H1 (cell line): ENCODE results near the gene MRFAP1. TPM values are rescaled to one million over a fixed set of nuclear protein-coding genes. Genes with fewer than 3 reads are reported as not detected.
A peak's percentile ranks its signal among the peaks of the same experiment; 100 is the strongest.
"Not testable (repeated sequence)": the region's sequence is repeated elsewhere in the genome, so short reads cannot be mapped to it uniquely, and the experiment has no call there.

Source experiments
- CTCF ChIA-PET: fragments of 300-600 bp; sonication (Branson Sonifier 250); formaldehyde crosslinking; loops from one replicate; lab custom pipeline; 2021; ENCODE audit not compliant: partially characterized antibody; lab: Charles Lee
- POLR2A ChIA-PET: fragments of 300-600 bp; sonication (Branson Sonifier 250); formaldehyde crosslinking; loops from one replicate; lab custom pipeline; 2021; ENCODE audit warnings: inconsistent platforms; ENCODE audit not compliant: partially characterized antibody; lab: Charles Lee
- DNase-seq, 2 experiments: peaks; one replicate each; pipeline versions ENCODE4 v3.0.0 to v3.0.0-alpha.2; 2010 to 2022; ENCODE audit warnings: low spot score in 2 of 2, low read depth in 1 of 2, mixed read lengths in 1 of 2
- FAIRE-seq: peaks from 2 replicates; lab custom pipeline; 2011; peaks lifted over from hg19 to GRCh38; lab: Jason Lieb, UNC
- H2AFZ ChIP-seq: 2 replicates; pipeline ENCODE4 v1.8.1; 2012; ENCODE audit warnings: low read length, inconsistent platforms
- H2AK5ac ChIP-seq: 2 replicates; pipeline ENCODE4 v1.6.1; 2013; ENCODE audit warnings: low read depth, low read length
- H2BK120ac ChIP-seq: replicated peaks from 2 replicates; pipeline ENCODE3; 2013; ENCODE audit warnings: low read depth, low read length, inconsistent platforms
- H2BK12ac ChIP-seq: 2 replicates; pipeline ENCODE4 v1.6.1; 2013; ENCODE audit warnings: low read depth, low read length
- H2BK15ac ChIP-seq: 2 replicates; pipeline ENCODE4 v1.6.1; 2013; ENCODE audit warnings: low read length
- H2BK20ac ChIP-seq: 2 replicates; pipeline ENCODE4 v1.6.1; 2013; ENCODE audit warnings: low read length
- H2BK5ac ChIP-seq: 2 replicates; pipeline ENCODE4 v1.6.1; 2013; ENCODE audit warnings: low read depth, low read length
- H3K14ac ChIP-seq: 2 replicates; pipeline ENCODE4 v1.6.1; 2013; ENCODE audit warnings: inconsistent platforms; ENCODE audit not compliant: insufficient read length
- H3K18ac ChIP-seq: 2 replicates; pipeline ENCODE4 v1.6.1; 2013; ENCODE audit warnings: low read length; ENCODE audit errors: extremely low read depth
- H3K23ac ChIP-seq: 2 replicates; pipeline ENCODE4 v1.6.1; 2013; ENCODE audit warnings: inconsistent platforms; ENCODE audit not compliant: insufficient read length
- H3K23me2 ChIP-seq: 2 replicates; pipeline ENCODE4 v1.6.1; 2013; ENCODE audit warnings: low read depth, low read length
- H3K27ac ChIP-seq: 2 replicates; pipeline ENCODE4 v1.6.1; 2011; ENCODE audit warnings: low read depth, low read length, inconsistent platforms
- H3K27me3 ChIP-seq, 4 experiments: replicated peaks in 1 of 4; 1 replicate in 1 of 4; 2 replicates in 3 of 4; pipeline versions ENCODE4 v1.6.1 to v1.8.1; 2011 to 2013; ENCODE audit warnings: low read length in 3 of 4, mild to moderate bottlenecking in 3 of 4, inconsistent platforms in 2 of 4, mixed read lengths in 2 of 4, moderate library complexity in 1 of 4; ENCODE audit not compliant: control insufficient read depth in 3 of 4, insufficient read depth in 3 of 4; ENCODE audit errors: extremely low read depth in 1 of 4
- H3K36me3 ChIP-seq, 4 experiments: 2 replicates each; pipeline versions ENCODE4 v1.6.1 to v1.8.1; 2011 to 2013; ENCODE audit warnings: mild to moderate bottlenecking in 4 of 4, low read length in 3 of 4, moderate library complexity in 2 of 4, control low read depth in 1 of 4, inconsistent platforms in 1 of 4; ENCODE audit not compliant: insufficient read depth in 4 of 4, control insufficient read depth in 2 of 4
- H3K4ac ChIP-seq: replicated peaks from 2 replicates; pipeline ENCODE3; 2013; ENCODE audit warnings: low read length, low read depth, mixed read lengths, inconsistent platforms; ENCODE audit not compliant: insufficient read length
- H3K4me1 ChIP-seq, 4 experiments: replicated peaks in 1 of 4; 1 replicate in 1 of 4; 2 replicates in 3 of 4; pipeline versions ENCODE4 v1.6.1 to v1.8.1; 2011 to 2013; ENCODE audit warnings: low read length in 3 of 4, inconsistent platforms in 2 of 4, mixed read lengths in 1 of 4; ENCODE audit not compliant: insufficient read depth in 4 of 4, control insufficient read depth in 3 of 4
- H3K4me2 ChIP-seq, 2 experiments: 2 replicates each; pipeline versions ENCODE4 v1.6.1 to v1.8.1; 2011 to 2013; ENCODE audit warnings: low read depth in 2 of 2, low read length in 2 of 2, control low read depth in 1 of 2, inconsistent platforms in 1 of 2, mild to moderate bottlenecking in 1 of 2; ENCODE audit not compliant: insufficient read depth in 1 of 2
- H3K4me3 ChIP-seq, 4 experiments: fragments of 200-600, 300-600 bp in 1 of 4; sonication (generic), shearing (Covaris generic), sonication (Bioruptor Twin) in 1 of 4; 2 replicates each; pipeline versions ENCODE4 v1.5.1 to v1.8.1; 2011 to 2016; ENCODE audit warnings: low read length in 4 of 4, low read depth in 3 of 4, control low read depth in 2 of 4, inconsistent platforms in 2 of 4, mild to moderate bottlenecking in 2 of 4, mixed read lengths in 1 of 4, moderate library complexity in 1 of 4; ENCODE audit not compliant: insufficient read depth in 2 of 4; ENCODE audit errors: extremely low read depth in 1 of 4
- H3K56ac ChIP-seq: replicated peaks from 2 replicates; pipeline ENCODE3; 2013; ENCODE audit warnings: low read depth, mild to moderate bottlenecking, mixed read lengths, low read length, inconsistent platforms; ENCODE audit not compliant: insufficient read length
- H3K79me1 ChIP-seq: 2 replicates; pipeline ENCODE4 v1.6.1; 2013; ENCODE audit warnings: low read depth, low read length, control low read depth
- H3K79me2 ChIP-seq, 2 experiments: 2 replicates each; pipeline versions ENCODE4 v1.6.1 to v1.8.1; 2012 to 2013; ENCODE audit warnings: low read length in 2 of 2, mild to moderate bottlenecking in 2 of 2, inconsistent platforms in 1 of 2; ENCODE audit not compliant: insufficient read depth in 2 of 2, control insufficient read depth in 1 of 2
- H3K9ac ChIP-seq, 4 experiments: replicated peaks in 1 of 4; 1 replicate in 1 of 4; 2 replicates in 3 of 4; pipeline versions ENCODE4 v1.6.1 to v1.8.1; 2011 to 2013; ENCODE audit warnings: low read depth in 3 of 4, low read length in 3 of 4, control low read depth in 2 of 4, mild to moderate bottlenecking in 2 of 4, moderate library complexity in 2 of 4, inconsistent platforms in 1 of 4; ENCODE audit errors: extremely low read depth in 1 of 4
- H3K9me3 ChIP-seq, 2 experiments: 2 replicates each; pipeline versions ENCODE4 v1.6.1 to v1.8.1; 2012 to 2013; ENCODE audit warnings: mild to moderate bottlenecking in 2 of 2, moderate library complexity in 2 of 2, control low read depth in 1 of 2, inconsistent platforms in 1 of 2, low read depth in 1 of 2, low read length in 1 of 2, mixed read lengths in 1 of 2; ENCODE audit not compliant: insufficient read depth in 2 of 2
- H4K20me1 ChIP-seq, 2 experiments: replicated peaks in 1 of 2; 2 replicates each; pipeline versions ENCODE3 to v1.8.1; 2011 to 2013; ENCODE audit warnings: inconsistent platforms in 2 of 2, low read length in 2 of 2, mild to moderate bottlenecking in 1 of 2; ENCODE audit not compliant: insufficient read depth in 2 of 2, control insufficient read depth in 1 of 2
- H4K5ac ChIP-seq: 2 replicates; pipeline ENCODE4 v1.6.1; 2013; ENCODE audit warnings: low read length, low read depth, mixed read lengths, inconsistent platforms; ENCODE audit not compliant: insufficient read length
- H4K8ac ChIP-seq: 2 replicates; pipeline ENCODE4 v1.8.0; 2013; ENCODE audit warnings: mild to moderate bottlenecking, moderate library complexity, low read length, inconsistent platforms; ENCODE audit not compliant: insufficient read depth; ENCODE audit errors: extremely low read depth
- H4K91ac ChIP-seq: replicated peaks from 2 replicates; pipeline ENCODE3; 2013; ENCODE audit warnings: low read length, mixed read lengths, inconsistent platforms; ENCODE audit not compliant: insufficient read length
- WGBS, 2 experiments: shearing (Covaris generic) in 1 of 2; methylation state at CpG; one replicate each; pipeline versions ENCODE4 v1.1.6 to v1.1.7; 2013 to 2015; ENCODE audit warnings: low lambda C conversion rate in 2 of 2, mixed read lengths in 2 of 2, inconsistent platforms in 1 of 2, low coverage in 1 of 2, missing lambda C conversion rate in 1 of 2; ENCODE audit not compliant: insufficient replicate concordance in 2 of 2, insufficient coverage in 1 of 2, insufficient read length in 1 of 2; ENCODE audit errors: extremely low coverage in 1 of 2, missing lambda C conversion rate in 1 of 2; 5-methylcytosine and 5-hydroxymethylcytosine counted together
- polyA plus RNA-seq, 7 experiments: library from polyadenylated mRNA; depleted of rRNA in 3 of 7; stranded (reverse) in 5 of 7; unstranded in 2 of 7; fragments of >200 nt in 5 of 7; fragments of 200-250 nt in 2 of 7; gene quantifications; 1 replicate in 5 of 7; 2 replicates in 1 of 7; 4 replicates in 1 of 7; pipeline versions ENCODE4 v1.2.1 to v1.2.3, GENCODE V29; 2011 to 2013; ENCODE audit warnings: missing spikeins in 2 of 7, mixed read lengths in 2 of 7
- total RNA-seq: library from RNA; stranded (reverse); fragmentation: NEBNext Ultra II Directional; extraction: Animal tissue kit (Norgen Biotek cat#: 25700); gene quantifications from 2 replicates; pipeline ENCODE4 v1.2.1, GENCODE V29; 2021

Gene MRFAP1
- total and polyA plus RNA-seq, 2 of the 8 experiments (the other 6 are each of a cell fraction or from before 2014, with no cell fraction given), result 108 to 307 TPM

GRCh38 chr4:6672541-6673190 lies 32.2 kb downstream of the MRFAP1 start:
- not testable (repeated sequence) for H3K4me3 ChIP-seq
- H3K4me2 ChIP-seq, result peak overlapping the region in 1 of 2 experiments; percentile 92; a peak in 1 of 4 replicates

More at GRCh38 chr4:6672541-6673190, 32.2 kb downstream of the MRFAP1 start:
- not testable (repeated sequence) for H2BK15ac ChIP-seq, H2BK120ac ChIP-seq, H3K27ac ChIP-seq, H3K9ac ChIP-seq, H3K23ac ChIP-seq, H4K8ac ChIP-seq, DNase-seq, H4K91ac ChIP-seq, H2AK5ac ChIP-seq, H3K4me1 ChIP-seq, H2AFZ ChIP-seq, H4K5ac ChIP-seq, H2BK12ac ChIP-seq, FAIRE-seq, H3K14ac ChIP-seq, H3K18ac ChIP-seq, H3K23me2 ChIP-seq, H2BK5ac ChIP-seq, H3K4ac ChIP-seq, H3K56ac ChIP-seq, H2BK20ac ChIP-seq, H3K27me3 ChIP-seq, H3K9me3 ChIP-seq
- Histone ChIP-seq H3K36me3 (peaks cover 8 to 15% (median 11%) of the 10 kb centered on the region in 4 experiments; a peak in 6 of 8 replicates), H4K20me1 (peaks cover 14 to 21% of the 10 kb centered on the region in 2 experiments), H3K79me1 (peaks cover 12% of the 10 kb centered on the region), H3K79me2 (peaks cover 0 to 29% of the 10 kb centered on the region in 2 experiments; a peak in 3 of 4 replicates)
- ChIA-PET POLR2A (interaction anchor here (0.6 to 4.0 kb wide), 14 partner anchors 10 to 1316 kb away, joined by 3 to 36 read pairs (median 6); partner anchors contain the start of genes BLOC1S4, MAN2B2 and MRFAP1), CTCF (interaction anchor here (1.0 to 3.9 kb wide), 4 partner anchors 8 to 29 kb away, joined by 3 to 29 read pairs (median 8); no protein-coding TSS in a partner anchor)
- WGBS, 2 experiments, result 97% methylated on average over 25 of the region's 34 CpGs; no CpG with 5 or more reads in 1 of the 2 experiments
